DND-41 (cell line): ENCODE data around the gene UPP2.

Experiments used
- ATAC-seq: fragments of 200-7000 bp; cut with Tn5 transposase; 3 replicates; pipeline ENCODE4 v1.9.1; 2021; ENCODE audit warnings: low read depth; ENCODE audit not compliant: insufficient read depth
- DNase-seq: peaks from one replicate; pipeline ENCODE4 v3.0.0-alpha.2; 2020
- H2AFZ ChIP-seq: 2 replicates; pipeline ENCODE4 v1.6.0; 2012; ENCODE audit warnings: low read depth, low read length
- H3K27ac ChIP-seq: 2 replicates; pipeline ENCODE4 v1.5.1; 2012; ENCODE audit warnings: low read length, inconsistent platforms
- H3K27me3 ChIP-seq: fragments of 200-600 bp; sonication (generic); 2 replicates; pipeline ENCODE4 v1.6.0; 2012; ENCODE audit warnings: low read length, mild to moderate bottlenecking, inconsistent platforms; ENCODE audit not compliant: insufficient read depth, poor library complexity
- H3K36me3 ChIP-seq: 2 replicates; pipeline ENCODE4 v1.5.1; 2012; ENCODE audit warnings: low read length, inconsistent platforms; ENCODE audit not compliant: insufficient read depth
- H3K4me1 ChIP-seq: 2 replicates; pipeline ENCODE4 v1.5.1; 2012; ENCODE audit warnings: mild to moderate bottlenecking, low read length; ENCODE audit not compliant: insufficient read depth
- H3K4me2 ChIP-seq: 2 replicates; pipeline ENCODE4 v1.6.0; 2012; ENCODE audit warnings: mild to moderate bottlenecking, moderate library complexity, low read length, inconsistent platforms; ENCODE audit not compliant: insufficient read depth
- H3K4me3 ChIP-seq, 2 experiments: fragments of 200-600 bp in 1 of 2; shearing (Covaris generic) in 1 of 2; 2 replicates each; pipeline ENCODE4 v1.5.1; 2012 to 2016; ENCODE audit warnings: inconsistent platforms in 2 of 2, low read length in 2 of 2, mild to moderate bottlenecking in 2 of 2, low read depth in 1 of 2, moderate library complexity in 1 of 2
- H3K79me2 ChIP-seq: 2 replicates; pipeline ENCODE4 v1.6.0; 2012; ENCODE audit warnings: low read length, inconsistent platforms; ENCODE audit not compliant: insufficient read depth
- H3K9ac ChIP-seq: 2 replicates; pipeline ENCODE4 v1.6.0; 2012; ENCODE audit warnings: low read depth, mild to moderate bottlenecking, inconsistent platforms, low read length, moderate library complexity
- H3K9me3 ChIP-seq: 2 replicates; pipeline ENCODE4 v1.5.1; 2012; ENCODE audit warnings: low read length, moderate library complexity, mild to moderate bottlenecking, inconsistent platforms; ENCODE audit not compliant: insufficient read depth, severe bottlenecking
- H4K20me1 ChIP-seq: 2 replicates; pipeline ENCODE4 v1.6.0; 2012; ENCODE audit warnings: low read length; ENCODE audit not compliant: insufficient read depth
- EZH2 ChIP-seq: IDR thresholded peaks from 3 replicates; pipeline ENCODE4 v1.6.1; 2012; ENCODE audit warnings: borderline replicate concordance, low read depth, mild to moderate bottlenecking, moderate library complexity, low read length, inconsistent platforms; ENCODE audit not compliant: severe bottlenecking
- TF ChIP-seq, protein P1 (sequence below): IDR thresholded peaks from 2 replicates; pipeline ENCODE4 v1.5.1; 2012; ENCODE audit warnings: borderline replicate concordance, low read length, moderate library complexity, mild to moderate bottlenecking; ENCODE audit not compliant: poor library complexity, severe bottlenecking; ENCODE audit errors: extremely low read depth

UPP2 gene

DNA sequence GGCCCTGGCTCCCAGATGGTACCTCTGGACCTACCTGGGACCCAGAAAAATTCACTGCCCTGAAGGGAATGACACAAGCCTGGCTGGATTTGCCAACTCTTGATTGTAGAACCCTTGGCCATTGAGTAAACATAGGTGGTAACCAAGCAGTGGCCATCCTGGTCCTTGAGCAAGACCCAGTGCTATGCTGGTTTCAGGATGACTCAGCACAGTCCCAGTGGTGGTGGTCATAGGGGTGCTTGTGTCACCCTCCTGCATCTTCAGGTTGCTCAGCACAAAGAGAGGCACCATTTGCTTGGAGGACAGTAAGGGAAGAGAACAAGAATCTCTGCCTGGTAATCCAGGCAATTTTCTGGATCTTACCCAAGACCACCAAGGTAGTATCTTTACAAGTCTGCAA, 52.9 kb downstream of the UPP2 start:
- DNase-seq: no peak
- H3K9ac ChIP-seq: no peak overlapping the region
- TF ChIP-seq EZH2: no peak
- TF ChIP-seq, protein P1, sequence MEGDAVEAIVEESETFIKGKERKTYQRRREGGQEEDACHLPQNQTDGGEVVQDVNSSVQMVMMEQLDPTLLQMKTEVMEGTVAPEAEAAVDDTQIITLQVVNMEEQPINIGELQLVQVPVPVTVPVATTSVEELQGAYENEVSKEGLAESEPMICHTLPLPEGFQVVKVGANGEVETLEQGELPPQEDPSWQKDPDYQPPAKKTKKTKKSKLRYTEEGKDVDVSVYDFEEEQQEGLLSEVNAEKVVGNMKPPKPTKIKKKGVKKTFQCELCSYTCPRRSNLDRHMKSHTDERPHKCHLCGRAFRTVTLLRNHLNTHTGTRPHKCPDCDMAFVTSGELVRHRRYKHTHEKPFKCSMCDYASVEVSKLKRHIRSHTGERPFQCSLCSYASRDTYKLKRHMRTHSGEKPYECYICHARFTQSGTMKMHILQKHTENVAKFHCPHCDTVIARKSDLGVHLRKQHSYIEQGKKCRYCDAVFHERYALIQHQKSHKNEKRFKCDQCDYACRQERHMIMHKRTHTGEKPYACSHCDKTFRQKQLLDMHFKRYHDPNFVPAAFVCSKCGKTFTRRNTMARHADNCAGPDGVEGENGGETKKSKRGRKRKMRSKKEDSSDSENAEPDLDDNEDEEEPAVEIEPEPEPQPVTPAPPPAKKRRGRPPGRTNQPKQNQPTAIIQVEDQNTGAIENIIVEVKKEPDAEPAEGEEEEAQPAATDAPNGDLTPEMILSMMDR: no peak

DNA sequence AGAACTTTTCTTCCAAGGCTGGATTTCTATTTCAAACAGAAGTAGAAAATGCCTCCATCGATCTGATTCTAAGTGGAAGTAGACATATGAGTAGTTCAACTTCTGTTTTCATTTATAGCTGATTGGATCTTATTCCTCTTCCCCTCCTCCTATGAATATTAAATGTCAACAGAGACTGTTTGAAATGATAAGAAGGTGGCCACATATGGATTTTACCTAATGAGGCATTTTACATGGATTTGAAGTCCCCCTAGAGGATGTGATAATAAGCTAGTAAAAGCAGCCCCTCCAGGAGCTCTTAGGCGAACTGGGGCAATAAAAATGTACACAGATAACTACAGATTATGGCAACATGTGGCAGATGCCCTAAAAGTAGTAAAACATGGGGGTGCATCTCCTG, 71.0 kb downstream of the UPP2 start:
- no peak for ATAC-seq
- H3K36me3 ChIP-seq: no peaks in the 10 kb centered on the region
- H2AFZ ChIP-seq: no peak overlapping the region
- H3K4me2 ChIP-seq: no peak overlapping the region
- no peak overlapping the region for H3K9ac ChIP-seq
- DNase-seq: no peak
- no peaks in the 10 kb centered on the region for H3K9me3 ChIP-seq
- no peaks in the 10 kb centered on the region for H3K4me1 ChIP-seq
- H3K79me2 ChIP-seq: no peaks in the 10 kb centered on the region
- H3K27me3 ChIP-seq: peaks cover 17% of the 10 kb centered on the region
- no peak overlapping the region for H3K4me3 ChIP-seq
- no peak for TF ChIP-seq EZH2
- TF ChIP-seq, protein P1: no peak
- no peak overlapping the region for H3K27ac ChIP-seq
- H4K20me1 ChIP-seq: no peaks in the 10 kb centered on the region

More for the DNA sequence above, 52.9 kb downstream of the UPP2 start:
- Histone ChIP-seq H3K79me2 (no peaks in the 10 kb centered on the region), H3K4me2 (no peak overlapping the region), H4K20me1 (no peaks in the 10 kb centered on the region), H3K36me3 (no peaks in the 10 kb centered on the region), H3K9me3 (no peaks in the 10 kb centered on the region), H3K27me3 (no peaks in the 10 kb centered on the region), H3K27ac (no peak overlapping the region), H2AFZ (no peak overlapping the region), H3K4me1 (no peaks in the 10 kb centered on the region), H3K4me3 (no peak overlapping the region)
- no peak for ATAC-seq

DNA sequence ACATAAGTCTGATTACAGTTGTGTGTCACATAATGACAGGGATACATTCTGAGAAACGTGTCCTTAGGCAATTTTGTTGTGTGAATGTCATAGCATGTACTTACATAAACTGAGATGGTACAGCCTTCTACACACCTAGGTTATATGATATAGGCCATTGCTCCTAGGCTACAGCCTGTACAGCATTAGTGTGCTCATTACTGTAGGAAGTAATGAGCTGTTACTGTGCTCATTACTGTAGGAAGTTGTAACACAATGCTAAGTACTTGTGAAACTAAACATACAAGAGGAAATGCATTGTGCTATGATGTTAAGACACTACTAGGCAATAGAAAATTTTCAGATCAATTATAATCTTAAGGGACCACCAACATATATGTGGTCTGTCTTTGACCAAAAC, 72.8 kb downstream of the UPP2 start:
- TF ChIP-seq EZH2: no peak
- TF ChIP-seq, protein P1: no peak
- no peak for DNase-seq
- Histone ChIP-seq H4K20me1 (no peaks in the 10 kb centered on the region), H3K9ac (no peak overlapping the region), H3K27me3 (peaks cover 20% of the 10 kb centered on the region), H2AFZ (no peak overlapping the region), H3K36me3 (no peaks in the 10 kb centered on the region), H3K4me1 (no peaks in the 10 kb centered on the region), H3K27ac (no peak overlapping the region), H3K4me3 (no peak overlapping the region), H3K9me3 (no peaks in the 10 kb centered on the region), H3K4me2 (no peak overlapping the region), H3K79me2 (no peaks in the 10 kb centered on the region)
- no peak for ATAC-seq

DNA sequence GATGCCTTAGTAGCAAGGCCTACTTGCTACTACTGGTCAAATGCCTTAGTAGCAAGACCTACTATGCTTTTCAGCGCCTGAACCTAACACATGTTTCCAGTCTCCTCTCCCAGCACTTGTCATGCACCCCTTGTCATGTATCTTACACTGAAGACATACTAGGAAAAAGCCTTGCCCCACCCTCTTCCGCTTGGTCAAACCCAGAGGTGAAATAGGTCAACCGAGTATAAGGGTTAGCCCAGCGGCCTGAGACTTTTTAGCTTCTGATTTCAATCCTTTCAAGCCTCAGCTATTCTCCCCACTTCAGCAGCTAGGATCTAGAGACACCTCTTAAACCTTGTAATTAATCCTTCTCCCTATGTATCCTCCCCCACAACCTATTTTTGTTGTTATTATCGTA, 73.3 kb downstream of the UPP2 start:
- no peaks in the 10 kb centered on the region for H3K4me1 ChIP-seq
- peaks cover 20% of the 10 kb centered on the region for H3K27me3 ChIP-seq
- H3K4me3 ChIP-seq: no peak overlapping the region
- H3K4me2 ChIP-seq: no peak overlapping the region
- no peak overlapping the region for H3K9ac ChIP-seq
- no peaks in the 10 kb centered on the region for H3K9me3 ChIP-seq
- ATAC-seq: no peak
- no peaks in the 10 kb centered on the region for H3K79me2 ChIP-seq
- no peak overlapping the region for H3K27ac ChIP-seq
- H4K20me1 ChIP-seq: no peaks in the 10 kb centered on the region
- H2AFZ ChIP-seq: no peak overlapping the region
- DNase-seq: no peak
- TF ChIP-seq, protein P1: no peak
- TF ChIP-seq EZH2: no peak
- H3K36me3 ChIP-seq: no peaks in the 10 kb centered on the region
